Mucosa of rectum (tissue), 2 donors: ENCODE measurements around the gene GATA6.

Source experiments
- H3K27ac ChIP-seq, 2 donors: one replicate each; pipeline ENCODE4 v1.7.0; 2013; ENCODE audit warnings: inconsistent platforms in 2 of 2, low read depth in 2 of 2, low read length in 2 of 2
- H3K27me3 ChIP-seq, 2 donors: one replicate each; pipeline ENCODE4 v1.7.0; 2013; ENCODE audit warnings: low read length in 2 of 2; ENCODE audit not compliant: control insufficient read depth in 2 of 2, insufficient read depth in 2 of 2
- H3K36me3 ChIP-seq, 2 donors: one replicate each; pipeline ENCODE4 v1.7.0; 2013; ENCODE audit warnings: low read length in 2 of 2; ENCODE audit not compliant: control insufficient read depth in 2 of 2, insufficient read depth in 2 of 2
- H3K4me1 ChIP-seq, 2 donors: one replicate each; pipeline ENCODE4 v1.7.0; 2013; ENCODE audit warnings: low read length in 2 of 2, mild to moderate bottlenecking in 1 of 2; ENCODE audit not compliant: control insufficient read depth in 2 of 2, insufficient read depth in 2 of 2
- H3K4me3 ChIP-seq, 2 donors: one replicate each; pipeline ENCODE4 v1.7.0; 2013; ENCODE audit warnings: low read length in 2 of 2
- H3K9ac ChIP-seq, 2 donors: one replicate each; pipeline ENCODE4 v1.7.0; 2013; ENCODE audit warnings: low read length in 2 of 2, low read depth in 1 of 2, mild to moderate bottlenecking in 1 of 2
- H3K9me3 ChIP-seq, 2 donors: one replicate each; pipeline ENCODE4 v1.7.0; 2013; ENCODE audit warnings: low read length in 2 of 2; ENCODE audit not compliant: control insufficient read depth in 2 of 2
- donor health status: healthy.
- donor health status: Normal muscosa, but diverticular disease.

The GATA6 gene

DNA sequence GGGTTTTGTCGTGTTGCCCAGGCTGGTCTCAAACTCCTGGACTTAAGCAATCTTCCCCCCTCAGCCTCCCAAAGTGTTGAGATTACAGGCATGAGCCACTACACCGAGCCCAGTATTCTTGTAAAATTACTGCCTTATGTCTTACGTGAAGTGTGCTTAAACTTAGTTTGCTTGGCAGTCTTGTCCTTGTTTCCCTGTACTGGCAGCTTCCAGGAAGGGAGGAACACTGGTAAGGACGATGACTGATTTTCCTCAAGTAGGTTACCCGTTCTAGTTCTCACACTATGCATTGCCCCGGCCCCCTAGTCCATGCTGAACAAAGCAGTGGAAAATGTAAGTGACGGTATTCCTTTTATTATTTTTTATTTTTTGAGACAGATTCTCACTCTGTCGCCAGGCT, 19.7 kb upstream of the GATA6 start:
- Histone ChIP-seq H3K4me3 (no peak overlapping the region), H3K9ac (no peak overlapping the region), H3K27ac (no peak overlapping the region), H3K27me3 (no peaks in the 10 kb centered on the region), H3K4me1 (no peaks in the 10 kb centered on the region), H3K9me3 (no peaks in the 10 kb centered on the region), H3K36me3 (no peaks in the 10 kb centered on the region)

DNA sequence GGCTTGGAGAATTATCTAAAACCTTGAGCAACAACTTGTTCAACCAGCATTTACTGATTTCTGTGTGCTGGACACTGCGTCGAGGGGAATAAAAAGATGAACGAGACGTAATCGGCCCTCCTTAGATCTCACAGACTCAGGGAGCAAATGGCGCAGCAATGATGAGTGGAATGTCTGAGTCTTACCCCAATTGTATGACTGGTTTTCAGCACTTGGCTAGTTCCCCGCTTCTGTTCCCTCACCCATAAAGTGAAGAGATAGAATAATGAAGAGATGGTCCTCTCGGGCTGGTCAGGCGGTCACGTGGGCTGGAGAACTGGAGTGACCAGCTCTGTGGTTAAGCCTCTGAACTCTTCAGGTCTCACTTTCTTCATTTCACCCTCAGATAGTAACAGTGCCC, 17.3 kb upstream of the GATA6 start:
- Histone ChIP-seq H3K27ac (no peak overlapping the region), H3K9ac (no peak overlapping the region), H3K4me3 (no peak overlapping the region), H3K4me1 (no peaks in the 10 kb centered on the region), H3K27me3 (no peaks in the 10 kb centered on the region), H3K9me3 (no peaks in the 10 kb centered on the region), H3K36me3 (no peaks in the 10 kb centered on the region)

DNA sequence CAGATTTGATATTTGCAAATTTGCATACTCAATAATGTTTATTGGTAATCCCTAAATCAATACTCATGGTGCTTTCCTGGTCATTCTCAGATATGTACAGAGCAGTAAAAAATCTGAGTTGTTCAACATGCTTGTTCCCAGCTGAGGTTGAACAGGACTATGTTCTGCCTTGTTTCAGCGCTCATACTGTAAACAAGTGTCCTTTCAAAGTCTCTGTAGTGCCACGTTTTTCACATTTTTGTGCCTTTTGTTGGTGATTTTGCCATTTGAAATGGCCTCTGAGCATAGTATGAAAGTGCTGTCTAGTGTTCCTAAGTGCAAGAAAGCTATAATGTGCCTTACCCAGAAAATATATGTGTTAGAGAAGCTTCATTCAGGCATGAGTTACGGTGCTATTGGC, 16.0 kb upstream of the GATA6 start:
- H3K4me1 ChIP-seq = no peaks in the 10 kb centered on the region
- no peaks in the 10 kb centered on the region for H3K36me3 ChIP-seq
- no peak overlapping the region for H3K27ac ChIP-seq
- H3K4me3 ChIP-seq = no peak overlapping the region
- no peak overlapping the region for H3K9ac ChIP-seq
- H3K9me3 ChIP-seq = no peaks in the 10 kb centered on the region
- no peaks in the 10 kb centered on the region for H3K27me3 ChIP-seq

DNA sequence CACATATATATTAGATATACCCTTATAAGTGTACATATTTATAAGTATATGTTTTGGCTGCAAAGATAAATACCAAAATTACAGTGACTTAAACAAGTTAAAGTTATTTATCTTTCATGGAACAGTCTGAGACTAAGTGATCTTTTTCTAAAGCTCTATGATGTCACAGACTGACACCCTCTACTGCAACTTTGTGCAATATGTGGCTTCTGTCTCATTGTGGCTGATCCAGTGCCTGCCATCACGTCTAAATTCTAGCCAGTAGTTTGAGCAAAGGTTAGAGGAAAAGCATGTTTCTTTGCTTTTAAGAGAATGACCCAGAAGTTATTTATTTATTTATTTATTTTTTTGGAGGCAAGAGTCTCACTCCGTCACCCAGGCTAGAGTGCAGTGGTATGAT, 13.8 kb upstream of the GATA6 start:
- no peak overlapping the region for H3K27ac ChIP-seq
- no peaks in the 10 kb centered on the region for H3K9me3 ChIP-seq
- no peaks in the 10 kb centered on the region for H3K27me3 ChIP-seq

DNA sequence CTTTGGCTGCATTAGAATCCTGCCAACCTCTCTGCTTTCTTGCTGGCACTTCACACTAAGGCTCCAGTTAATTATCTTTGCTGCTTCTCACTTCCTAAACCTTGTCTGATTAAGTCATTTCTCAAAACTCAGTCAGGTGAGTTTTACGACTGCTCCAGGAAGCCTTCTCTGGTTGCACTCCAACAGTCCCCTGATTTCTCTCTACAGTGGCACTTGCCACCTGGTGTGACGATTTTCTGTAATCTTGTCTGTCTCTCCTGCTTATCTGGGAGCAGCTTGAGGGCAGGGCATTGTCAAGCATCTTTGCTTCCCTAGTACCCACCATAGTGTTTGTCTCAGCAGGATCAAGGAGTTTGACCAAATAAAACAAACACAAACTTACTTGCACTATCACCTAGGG, 10.4 kb upstream of the GATA6 start:
- Histone ChIP-seq H3K4me1 (no peaks in the 10 kb centered on the region), H3K4me3 (no peak overlapping the region), H3K27me3 (no peaks in the 10 kb centered on the region), H3K36me3 (no peaks in the 10 kb centered on the region), H3K27ac (no peak overlapping the region), H3K9me3 (no peaks in the 10 kb centered on the region), H3K9ac (no peak overlapping the region)

More for the DNA sequence above, 13.8 kb upstream of the GATA6 start:
- H3K4me3 ChIP-seq = no peak overlapping the region
- H3K4me1 ChIP-seq = no peaks in the 10 kb centered on the region
- no peak overlapping the region for H3K9ac ChIP-seq
- H3K36me3 ChIP-seq = no peaks in the 10 kb centered on the region

DNA sequence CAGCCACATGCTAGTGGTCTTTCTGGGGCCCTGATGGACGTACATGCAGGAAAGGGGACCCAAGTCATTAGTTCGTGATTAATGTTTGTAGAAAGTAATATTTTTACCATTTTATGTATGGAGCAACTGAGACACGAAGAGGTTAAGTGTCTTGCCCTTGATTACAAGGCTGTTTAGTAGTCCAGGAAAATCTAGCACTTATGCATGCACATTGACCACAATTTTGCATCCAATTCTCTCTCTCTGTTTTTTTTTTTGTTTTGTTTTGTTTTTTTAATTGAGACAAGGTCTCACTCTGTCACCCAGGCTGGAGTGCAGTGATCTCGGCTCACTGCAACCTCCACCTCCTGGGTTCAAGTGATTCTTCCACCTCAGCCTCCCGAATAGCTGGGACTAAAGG, 8.3 kb upstream of the GATA6 start:
- H3K9ac ChIP-seq = no peak overlapping the region
- no peak overlapping the region for H3K27ac ChIP-seq
- H3K9me3 ChIP-seq = no peaks in the 10 kb centered on the region
- peaks cover 0 to 10% of the 10 kb centered on the region in 2 donors for H3K27me3 ChIP-seq
- H3K4me1 ChIP-seq = peaks cover 3 to 6% of the 10 kb centered on the region in 2 donors
- H3K36me3 ChIP-seq = no peaks in the 10 kb centered on the region
- H3K4me3 ChIP-seq = no peak overlapping the region

DNA sequence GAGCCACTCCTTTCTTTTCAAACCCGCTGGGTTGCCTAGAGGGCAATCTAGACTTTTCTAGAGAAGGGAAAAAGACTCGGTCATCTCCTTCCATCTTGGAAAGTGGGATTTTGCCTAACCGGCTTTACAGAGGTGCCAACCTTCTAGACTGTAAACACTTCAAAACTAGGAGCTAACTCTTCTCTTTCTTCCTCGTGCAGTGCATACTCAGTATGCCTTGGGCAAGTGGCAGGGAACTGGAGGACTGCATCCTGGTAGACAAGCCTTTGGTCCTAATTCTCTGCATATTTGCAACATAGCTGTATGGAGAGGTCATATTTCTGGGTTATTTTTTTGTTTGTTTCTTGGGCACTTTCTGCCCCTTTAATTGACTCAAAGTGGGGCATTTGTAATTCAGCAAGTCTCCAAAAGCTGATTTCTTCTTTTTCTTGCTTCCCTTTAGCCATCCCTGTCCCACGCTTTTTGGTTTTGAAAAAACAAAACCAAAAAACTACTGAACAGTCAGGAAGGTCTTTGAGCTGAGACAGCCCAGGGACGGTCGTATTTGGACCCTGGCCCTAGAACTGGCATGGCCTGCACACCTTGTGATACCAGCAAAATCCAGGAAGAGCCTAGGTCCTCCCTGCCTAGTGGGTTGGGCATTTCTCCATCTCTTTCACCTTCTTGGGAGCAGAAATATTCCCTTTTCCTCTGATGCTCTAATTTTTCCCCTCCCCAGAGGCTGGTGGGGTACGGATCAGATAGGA, 5.8 kb upstream of the GATA6 start:
- Histone ChIP-seq H3K36me3 (no peaks in the 10 kb centered on the region), H3K4me1 (peaks cover 6% of the 10 kb centered on the region in 2 donors), H3K27ac (no peak overlapping the region), H3K4me3 (no peak overlapping the region), H3K27me3 (peaks cover 14 to 23% of the 10 kb centered on the region in 2 donors), H3K9ac (no peak overlapping the region), H3K9me3 (no peaks in the 10 kb centered on the region)

DNA sequence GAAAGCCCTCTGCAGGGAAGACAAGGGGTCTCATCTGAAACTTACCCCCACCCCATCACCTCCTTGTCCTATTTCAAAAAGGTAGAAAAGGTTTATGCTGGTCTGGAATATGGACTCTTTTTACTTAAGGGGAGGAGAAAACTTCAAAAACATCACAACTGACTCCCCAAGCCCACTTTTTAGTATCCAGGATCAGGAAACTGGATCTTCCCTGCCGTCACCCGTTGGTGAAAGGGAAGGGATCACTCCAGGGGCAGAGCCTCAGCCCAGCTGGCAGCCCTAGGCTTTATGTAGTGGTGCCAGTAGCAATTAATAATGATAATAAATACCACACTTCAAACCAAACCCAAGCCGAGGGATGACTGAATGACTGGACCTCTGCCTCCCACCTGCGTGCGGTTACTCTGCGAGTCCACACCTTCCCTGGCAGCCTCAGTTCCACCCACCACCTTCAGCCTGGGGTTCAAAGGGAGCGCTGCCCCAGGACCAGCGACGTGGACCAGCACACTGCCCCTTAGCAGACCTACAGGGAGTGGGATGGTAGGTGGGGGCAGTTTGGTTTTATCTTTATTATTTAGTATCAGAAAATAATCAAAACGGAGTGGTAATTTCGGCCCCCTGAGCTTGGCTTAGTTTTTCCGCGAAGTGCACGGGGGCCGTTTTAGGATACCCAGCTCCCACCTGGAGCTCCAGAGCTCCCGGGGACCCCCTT, 4.9 kb upstream of the GATA6 start:
- Histone ChIP-seq H3K9me3 (no peaks in the 10 kb centered on the region), H3K36me3 (no peaks in the 10 kb centered on the region), H3K27ac (no peak overlapping the region), H3K27me3 (peaks cover 15 to 24% of the 10 kb centered on the region in 2 donors), H3K4me1 (peaks cover 6 to 7% of the 10 kb centered on the region in 2 donors), H3K4me3 (peak overlapping the region; percentile 71 to 83), H3K9ac (peak overlapping the region; percentile 74 to 84)

DNA sequence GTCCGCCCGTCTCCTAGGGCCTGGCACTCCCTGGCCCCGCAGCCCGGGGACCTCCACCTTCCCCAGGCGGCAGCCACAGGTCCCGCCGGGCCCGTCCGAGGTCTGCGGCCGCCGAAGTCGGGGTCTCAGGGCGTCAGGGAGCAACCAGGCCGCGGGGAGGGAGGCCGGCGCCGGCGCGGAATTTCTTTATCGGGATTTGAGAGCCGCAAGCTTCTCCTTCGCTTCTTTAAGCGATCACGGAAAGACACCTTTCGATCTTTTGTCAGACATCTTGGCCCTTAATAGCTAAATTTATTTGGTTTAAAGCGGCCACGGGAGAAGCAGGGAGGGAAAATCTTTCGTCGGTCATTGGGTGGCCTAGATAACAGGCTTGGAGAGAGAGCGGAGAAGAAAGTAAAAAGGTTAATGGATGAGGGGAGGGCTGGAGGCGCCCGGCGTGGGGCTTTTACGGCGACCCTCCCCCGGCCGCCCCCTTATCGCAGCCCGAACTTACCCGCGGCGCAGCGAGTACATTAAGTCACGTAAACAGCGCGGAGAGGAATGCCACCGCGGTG, 4.3 kb upstream of the GATA6 start:
- Histone ChIP-seq H3K9ac (peak overlapping the region; percentile 74 to 84), H3K9me3 (no peaks in the 10 kb centered on the region), H3K27ac (peak overlapping the region in 1 of 2 donors; percentile 41), H3K27me3 (peaks cover 15 to 24% of the 10 kb centered on the region in 2 donors), H3K36me3 (no peaks in the 10 kb centered on the region), H3K4me1 (peaks cover 6 to 7% of the 10 kb centered on the region in 2 donors), H3K4me3 (peak overlapping the region; percentile 71 to 83)

DNA sequence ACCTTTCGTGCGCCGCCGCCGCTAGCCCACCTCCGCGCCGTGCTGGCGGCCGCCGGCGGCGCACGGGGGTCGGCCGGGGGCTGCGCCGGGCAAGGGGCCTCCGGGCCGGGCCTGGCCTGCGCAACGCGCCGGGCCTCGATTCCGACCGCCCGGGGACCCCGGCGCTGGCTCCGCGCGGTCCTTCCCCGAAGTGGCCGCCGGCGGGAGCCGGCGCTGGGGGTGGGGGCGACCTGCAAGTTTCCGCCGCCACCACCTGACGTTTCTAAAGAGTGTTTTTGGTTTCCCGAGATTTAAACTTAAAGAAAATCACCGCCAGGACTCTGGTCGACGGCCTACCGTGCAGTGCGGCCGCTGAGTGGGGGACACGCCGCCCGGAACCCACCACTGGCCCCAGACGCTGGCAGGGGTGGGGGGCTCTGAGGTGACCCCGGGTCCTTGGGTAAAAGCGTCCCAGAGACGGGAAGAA, 3.8 kb upstream of the GATA6 start:
- Histone ChIP-seq H3K27ac (peak overlapping the region; percentile 85 to 96), H3K36me3 (no peaks in the 10 kb centered on the region), H3K9me3 (no peaks in the 10 kb centered on the region), H3K4me3 (peak overlapping the region; percentile 83 to 86), H3K4me1 (peaks cover 6 to 7% of the 10 kb centered on the region in 2 donors), H3K27me3 (peaks cover 15 to 24% of the 10 kb centered on the region in 2 donors), H3K9ac (peak overlapping the region; percentile 74 to 84)
